Measurements from ENCODE around the gene CEP85L. TPM values are rescaled to one million over a fixed set of nuclear protein-coding genes. Genes with fewer than 3 reads are reported as not detected.

Gene CEP85L
- total and polyA plus RNA-seq, 10 of the 15 experiments (the other 5 are each of a cell fraction or from before 2014, with no cell fraction given): 1.8 to 10.9 (median 7.1) TPM

GRCh38 chr6:118546880-118547218, 104.5 kb downstream of the CEP85L start (continued):
- TF ChIP-seq, protein P1, sequence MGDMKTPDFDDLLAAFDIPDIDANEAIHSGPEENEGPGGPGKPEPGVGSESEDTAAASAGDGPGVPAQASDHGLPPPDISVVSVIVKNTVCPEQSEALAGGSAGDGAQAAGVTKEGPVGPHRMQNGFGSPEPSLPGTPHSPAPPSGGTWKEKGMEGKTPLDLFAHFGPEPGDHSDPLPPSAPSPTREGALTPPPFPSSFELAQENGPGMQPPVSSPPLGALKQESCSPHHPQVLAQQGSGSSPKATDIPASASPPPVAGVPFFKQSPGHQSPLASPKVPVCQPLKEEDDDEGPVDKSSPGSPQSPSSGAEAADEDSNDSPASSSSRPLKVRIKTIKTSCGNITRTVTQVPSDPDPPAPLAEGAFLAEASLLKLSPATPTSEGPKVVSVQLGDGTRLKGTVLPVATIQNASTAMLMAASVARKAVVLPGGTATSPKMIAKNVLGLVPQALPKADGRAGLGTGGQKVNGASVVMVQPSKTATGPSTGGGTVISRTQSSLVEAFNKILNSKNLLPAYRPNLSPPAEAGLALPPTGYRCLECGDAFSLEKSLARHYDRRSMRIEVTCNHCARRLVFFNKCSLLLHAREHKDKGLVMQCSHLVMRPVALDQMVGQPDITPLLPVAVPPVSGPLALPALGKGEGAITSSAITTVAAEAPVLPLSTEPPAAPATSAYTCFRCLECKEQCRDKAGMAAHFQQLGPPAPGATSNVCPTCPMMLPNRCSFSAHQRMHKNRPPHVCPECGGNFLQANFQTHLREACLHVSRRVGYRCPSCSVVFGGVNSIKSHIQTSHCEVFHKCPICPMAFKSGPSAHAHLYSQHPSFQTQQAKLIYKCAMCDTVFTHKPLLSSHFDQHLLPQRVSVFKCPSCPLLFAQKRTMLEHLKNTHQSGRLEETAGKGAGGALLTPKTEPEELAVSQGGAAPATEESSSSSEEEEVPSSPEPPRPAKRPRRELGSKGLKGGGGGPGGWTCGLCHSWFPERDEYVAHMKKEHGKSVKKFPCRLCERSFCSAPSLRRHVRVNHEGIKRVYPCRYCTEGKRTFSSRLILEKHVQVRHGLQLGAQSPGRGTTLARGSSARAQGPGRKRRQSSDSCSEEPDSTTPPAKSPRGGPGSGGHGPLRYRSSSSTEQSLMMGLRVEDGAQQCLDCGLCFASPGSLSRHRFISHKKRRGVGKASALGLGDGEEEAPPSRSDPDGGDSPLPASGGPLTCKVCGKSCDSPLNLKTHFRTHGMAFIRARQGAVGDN (IDR thresholded peaks at IDR 0.05): no peak
- TF ChIP-seq KAT2A (conservative IDR thresholded peaks at IDR 0.05; ENCODE audit: control insufficient read depth, low read depth, low read length): no peak

DNA sequence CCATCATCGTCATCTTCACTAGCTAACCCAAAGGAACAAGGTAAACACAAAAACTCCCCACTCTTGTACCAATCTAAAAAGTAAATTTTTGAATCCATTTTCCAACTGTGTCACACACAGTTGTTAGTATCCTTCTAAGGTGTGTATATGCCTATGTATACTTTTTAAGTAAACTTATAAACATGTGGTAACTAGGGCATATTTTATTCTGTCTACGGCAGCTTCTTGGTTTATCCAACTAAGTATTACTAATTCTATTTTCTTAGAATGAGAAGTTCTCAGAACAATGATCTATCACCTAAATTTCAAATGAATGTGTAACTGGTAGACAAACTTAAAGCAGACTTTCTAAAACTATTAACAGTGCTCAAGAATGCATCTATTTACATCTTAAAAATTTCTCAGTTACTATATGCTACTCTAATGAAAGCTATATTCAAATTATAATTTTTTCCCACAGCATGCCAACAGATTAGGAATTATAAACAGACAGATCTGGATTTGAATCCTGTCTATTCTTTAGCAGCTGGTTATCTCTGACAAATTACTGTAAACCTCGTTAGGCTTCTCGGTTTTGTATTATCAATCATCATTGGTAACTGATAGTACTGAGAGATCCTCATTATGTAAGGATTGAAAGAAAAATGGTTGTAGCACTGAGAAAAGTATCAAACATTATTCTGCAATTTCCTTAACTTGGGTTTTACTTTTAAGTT, 105.1 kb downstream of the CEP85L start:
- in situ Hi-C loops (cut with MboI): loop anchor here (10.0 kb wide), 1 partner anchor 262 kb away; no protein-coding TSS in a partner anchor
- POLR2A ChIA-PET: no interaction called here
- H4K20me1 ChIP-seq (ENCODE audit: control insufficient read depth, insufficient read depth): no peaks in the 10 kb centered on the region
- H3K4me3 ChIP-seq: no peak overlapping the region
- H3K4me1 ChIP-seq (ENCODE audit: control insufficient read depth, insufficient read depth, low read length): no peaks in the 10 kb centered on the region
- FAIRE-seq (no peak), ATAC-seq (no peak), DNase-seq (ENCODE audit: low read depth, low spot score) (no peak)
- H3K4me2 ChIP-seq (ENCODE audit: control insufficient read depth, insufficient read depth): no peak overlapping the region
- RAD21 ChIA-PET (ENCODE audit: unreplicated experiment): no interaction called here
- CTCF ChIA-PET: interaction anchor here (1.6 to 2.1 kb wide), 3 partner anchors 19 to 261 kb away, joined by 4 to 10 read pairs (median 5); no protein-coding TSS in a partner anchor
- H3K9me3 ChIP-seq (replicated peaks; ENCODE audit: control insufficient read depth, insufficient read depth, low read length): no peaks in the 10 kb centered on the region
- no peaks in the 10 kb centered on the region for H3K27me3 ChIP-seq (replicated peaks in 1 of 2; ENCODE audit: control insufficient read depth in 2 of 2, insufficient read depth in 2 of 2, low read length in 1 of 2)
- BruUV-seq (replicated peaks): no TSS peak
- H2AFZ ChIP-seq (ENCODE audit: control insufficient read depth, low read depth, low read length): no peak overlapping the region
- intact Hi-C loops (cut with micrococcal nuclease; ENCODE audit: unreplicated experiment): no loop called here
- SMC1A ChIA-PET (ENCODE audit: uncharacterized antibody, unreplicated experiment): interaction anchor here (0.6 to 1.5 kb wide), 3 partner anchors 18 to 554 kb away, joined by 3 read pairs; no protein-coding TSS in a partner anchor
- H3K9ac ChIP-seq (ENCODE audit: control insufficient read depth, insufficient read depth, low read length): no peak overlapping the region
- H3K36me3 ChIP-seq (ENCODE audit: control insufficient read depth in 2 of 2, insufficient read depth in 2 of 2, low read length in 1 of 2): no peaks in the 10 kb centered on the region
- 84% methylated on average over 4 of the region's 4 CpGs for WGBS (ENCODE audit: insufficient coverage, insufficient replicate concordance, low lambda C conversion rate, missing lambda C conversion rate)
- H3K79me2 ChIP-seq (ENCODE audit: control insufficient read depth, insufficient read depth, low read length): no peaks in the 10 kb centered on the region
- no peak overlapping the region for H3K27ac ChIP-seq (ENCODE audit: control insufficient read depth, insufficient read depth)
- TF ChIP-seq ZSCAN29 (IDR thresholded peaks at IDR 0.05) (no peak), KAT2A (conservative IDR thresholded peaks at IDR 0.05; ENCODE audit: control insufficient read depth, low read depth, low read length) (no peak), NKRF (conservative IDR thresholded peaks at IDR 0.05) (no peak), POLR2AphosphoS5 (IDR thresholded peaks at IDR 0.05; ENCODE audit: low read length) (no peak), TARDBP (IDR thresholded peaks at IDR 0.05; ENCODE audit: borderline replicate concordance) (no peak), JUND (IDR thresholded peaks at IDR 0.05; ENCODE audit: low read depth, low read length) (no peak), CHD2 (IDR thresholded peaks at IDR 0.05; ENCODE audit: borderline replicate concordance, low read depth, low read length) (no peak), ZBTB33 (IDR thresholded peaks at IDR 0.05) (no peak), SMARCA5 (IDR thresholded peaks at IDR 0.05) (no peak), EP300 (IDR thresholded peaks at IDR 0.05; ENCODE audit: borderline replicate concordance in 1 of 2, control insufficient read depth in 1 of 2, low read depth in 2 of 2, low read length in 2 of 2) (no peak), RCOR1 (conservative IDR thresholded peaks at IDR 0.05; ENCODE audit: low read depth, low read length) (no peak)

Measured in GM12878 (cell line).